VCaP (cell line): ENCODE data around the gene PLCG2.
"Not testable (repeated sequence)": the region's sequence is repeated elsewhere in the genome, so short reads cannot be mapped to it uniquely, and the experiment has no call there.

Source experiments
- H3K27ac ChIP-seq: fragments of 450-650 bp; 2 replicates; pipeline ENCODE4 v1.5.1; 2017
- CTCF ChIP-seq: fragments of 450-650 bp; conservative IDR thresholded peaks from 2 replicates; pipeline ENCODE4 v1.5.1; 2017; ENCODE audit warnings: mild to moderate bottlenecking, moderate library complexity

The PLCG2 gene

GRCh38 chr16:81734632-81735434 is 44.3 kb upstream of the PLCG2 start:
- TF ChIP-seq CTCF, result no peak
- no peak overlapping the region for H3K27ac ChIP-seq

- TF ChIP-seq CTCF, result peak; percentile 78
- H3K27ac ChIP-seq, result no peak overlapping the region; the same call in 1 of the 2 replicates
Measured at GRCh38 chr16:81737885-81738536, 41.1 kb upstream of the PLCG2 start.

- no peak for TF ChIP-seq CTCF
- H3K27ac ChIP-seq, result no peak overlapping the region
Measured at GRCh38 chr16:81738783-81739496, 40.2 kb upstream of the PLCG2 start.

- H3K27ac ChIP-seq, result no peak overlapping the region
- TF ChIP-seq CTCF, result no peak
Measured at GRCh38 chr16:81739503-81739902, 39.6 kb upstream of the PLCG2 start.

GRCh38 chr16:81740169-81740568 is 38.9 kb upstream of the PLCG2 start:
- TF ChIP-seq CTCF, result no peak
- no peak overlapping the region for H3K27ac ChIP-seq

- not testable (repeated sequence) for H3K27ac ChIP-seq
Measured at GRCh38 chr16:81741430-81741770, 37.7 kb upstream of the PLCG2 start.

GRCh38 chr16:81744385-81744784 is 34.7 kb upstream of the PLCG2 start:
- H3K27ac ChIP-seq, result no peak overlapping the region

More at GRCh38 chr16:81744385-81744784, 34.7 kb upstream of the PLCG2 start:
- TF ChIP-seq CTCF, result no peak
